B cell (primary cell): ENCODE results near the gene RPL19. TPM values are rescaled to one million over a fixed set of nuclear protein-coding genes. Genes with fewer than 3 reads are reported as not detected.

Experiments used
- ATAC-seq: fragments of 200-7000 bp; cut with Tn5 transposase; one replicate; pipeline ENCODE4 v1.10.0; 2021; ENCODE audit warnings: low read depth, mild to moderate bottlenecking, moderate number of reproducible peaks, moderate library complexity
- CTCF ChIA-PET: fragments of 350-600 bp; sonication (Branson Sonifier 250); formaldehyde crosslinking; loops from one replicate; lab custom pipeline; 2021; ENCODE audit warnings: antibody characterized with exemption, inconsistent platforms; lab: Charles Lee
- POLR2A ChIA-PET: fragments of 350-600 bp; sonication (Branson Sonifier 250); formaldehyde crosslinking; loops from one replicate; lab custom pipeline; 2021; ENCODE audit warnings: antibody characterized with exemption; lab: Charles Lee
- DNase-seq: peaks from one replicate; pipeline ENCODE4 v3.0.0; 2013
- H2AFZ ChIP-seq: 2 replicates; pipeline ENCODE4 v1.6.1; 2012; ENCODE audit warnings: mild to moderate bottlenecking, low read depth, low read length; ENCODE audit not compliant: insufficient read depth, poor library complexity, severe bottlenecking
- H3K27ac ChIP-seq, 2 donors: 1 replicate in 1 of 2; 2 replicates in 1 of 2; pipeline ENCODE4 v1.5.1; 2012 to 2013; ENCODE audit warnings: low read length in 2 of 2, mild to moderate bottlenecking in 2 of 2, moderate library complexity in 1 of 2
- H3K27me3 ChIP-seq, 4 experiments: fragments of 200-600 bp in 1 of 4; sonication (generic) in 1 of 4; replicated peaks in 1 of 4; 1 replicate in 2 of 4; 2 replicates in 2 of 4; pipeline versions ENCODE4 v1.6.1 to v1.7.0; 2013 to 2016; ENCODE audit warnings: low read length in 3 of 4, mild to moderate bottlenecking in 2 of 4, mixed read lengths in 1 of 4, moderate library complexity in 1 of 4; ENCODE audit not compliant: insufficient read depth in 4 of 4, control insufficient read depth in 3 of 4; ENCODE audit errors: control extremely low read depth in 1 of 4
- H3K36me3 ChIP-seq, 2 experiments: replicated peaks in 1 of 2; 1 replicate in 1 of 2; 2 replicates in 1 of 2; pipeline versions ENCODE4 v1.6.1 to v1.7.1; 2013; ENCODE audit warnings: low read length in 1 of 2; ENCODE audit not compliant: insufficient read depth in 2 of 2, control insufficient read depth in 1 of 2; ENCODE audit errors: control extremely low read depth in 1 of 2, extremely low read depth in 1 of 2
- H3K4me1 ChIP-seq, 2 donors: fragments of 200-600 bp in 1 of 2; sonication (generic) in 1 of 2; 1 replicate in 1 of 2; 2 replicates in 1 of 2; pipeline versions ENCODE4 v1.5.1 to v1.6.1; 2013 to 2017; ENCODE audit warnings: low read length in 2 of 2; ENCODE audit not compliant: control insufficient read depth in 2 of 2, insufficient read depth in 2 of 2
- H3K4me2 ChIP-seq: replicated peaks from 2 replicates; pipeline ENCODE3; 2012; ENCODE audit warnings: mild to moderate bottlenecking, low read depth, low read length; ENCODE audit not compliant: poor library complexity, severe bottlenecking
- H3K4me3 ChIP-seq, 5 experiments: fragments of 200-600 bp in 1 of 5; sonication (generic) in 1 of 5; 1 replicate in 3 of 5; 2 replicates in 2 of 5; pipeline versions ENCODE4 v1.5.1 to v1.7.0; 2011 to 2016; ENCODE audit warnings: low read length in 4 of 5, mild to moderate bottlenecking in 4 of 5, low read depth in 2 of 5, control low read depth in 1 of 5, moderate library complexity in 1 of 5; ENCODE audit not compliant: insufficient read depth in 1 of 5; ENCODE audit errors: control extremely low read depth in 1 of 5, extremely low read depth in 1 of 5
- H3K79me2 ChIP-seq: fragments of 200-600 bp; sonication (generic); one replicate; pipeline ENCODE4 v1.6.0; 2016; ENCODE audit warnings: low read length; ENCODE audit not compliant: control insufficient read depth, insufficient read depth
- H3K9ac ChIP-seq: fragments of 200-600 bp; sonication (generic); 2 replicates; pipeline ENCODE4 v1.6.1; 2017; ENCODE audit warnings: mild to moderate bottlenecking, low read length, moderate library complexity
- H3K9me3 ChIP-seq, 3 donors: one replicate each; pipeline versions ENCODE4 v1.6.1 to v1.7.1; 2013; ENCODE audit warnings: low read length in 2 of 3; ENCODE audit not compliant: control insufficient read depth in 2 of 3, insufficient read depth in 1 of 3; ENCODE audit errors: control extremely low read depth in 1 of 3
- H4K20me1 ChIP-seq: 2 replicates; pipeline ENCODE4 v1.6.0; 2012; ENCODE audit warnings: mild to moderate bottlenecking, low read length; ENCODE audit not compliant: insufficient read depth, control insufficient read depth, poor library complexity, severe bottlenecking
- H3K27ac Mint-ChIP-seq: one replicate; pipeline ENCODE4 v1.8.0; 2021; ENCODE audit warnings: mixed read lengths
- H3K27me3 Mint-ChIP-seq: one replicate; pipeline ENCODE4 v1.8.0; 2021; ENCODE audit warnings: mixed read lengths
- H3K4me1 Mint-ChIP-seq: one replicate; pipeline ENCODE4 v1.8.0; 2021; ENCODE audit warnings: mixed read lengths
- H3K4me3 Mint-ChIP-seq: one replicate; pipeline ENCODE4 v1.8.0; 2021; ENCODE audit warnings: mixed read lengths
- H3K9me3 Mint-ChIP-seq: one replicate; pipeline ENCODE4 v1.8.0; 2022; ENCODE audit warnings: mixed read lengths; ENCODE audit not compliant: insufficient read depth
- CTCF ChIP-seq: fragments of 200-600 bp; IDR thresholded peaks from one replicate; pipeline ENCODE4 v1.8.0; 2022; ENCODE audit warnings: antibody characterized with exemption, mild to moderate bottlenecking
- EZH2 ChIP-seq: IDR thresholded peaks from 2 replicates; pipeline ENCODE4 v1.6.1; 2012; ENCODE audit warnings: borderline replicate concordance, low read depth, mild to moderate bottlenecking, moderate library complexity, low read length; ENCODE audit not compliant: insufficient read depth, poor library complexity, severe bottlenecking
- WGBS: methylation state at CpG from one replicate; pipeline ENCODE4 v1.1.5; 2013; ENCODE audit warnings: missing lambda C conversion rate; ENCODE audit not compliant: insufficient coverage; 5-methylcytosine and 5-hydroxymethylcytosine counted together
- intact Hi-C: fragments of 100-400 bp; cut with micrococcal nuclease; formaldehyde crosslinking; loops from one replicate; pipeline ENCODE4 v1.10.0; 2022
- polyA plus RNA-seq: library from polyadenylated mRNA; depleted of rRNA; stranded (reverse); fragments of >200 nt; gene quantifications from 2 replicates; pipeline ENCODE4 v1.2.3, GENCODE V29; 2012
- total RNA-seq, 2 donors: library from RNA; stranded (reverse); fragments of 120-200 nt in 1 of 2; gene quantifications; 1 replicate in 1 of 2; 2 replicates in 1 of 2; pipeline versions ENCODE4 v1.2.3 to v1.2.4, GENCODE V29; 2013 to 2022

Gene RPL19
- total and polyA plus RNA-seq, 2 donors (not counting 1 experiment from before 2014, with no cell fraction given), result 3,041 to 3,233 TPM

- DNase-seq, result peak; percentile 54
- TF ChIP-seq EZH2 (peak; percentile 70), CTCF (no peak)
- H3K9me3 ChIP-seq, result peaks cover 0 to 9% (median 0%) of the 10 kb centered on the region in 3 donors
- no peak overlapping the region for H3K27ac ChIP-seq
- Mint-ChIP-seq H3K27me3 (peaks cover 40% of the 10 kb centered on the region), H3K9me3 (no peaks in the 10 kb centered on the region), H3K27ac (no peak overlapping the region), H3K4me3 (peak overlapping the region; percentile 82), H3K4me1 (peaks cover 13% of the 10 kb centered on the region)
- H3K4me3 ChIP-seq, result peak overlapping the region in 3 of 5 experiments; percentile 35 to 38 (median 36)
- H3K27me3 ChIP-seq, result peaks cover 0 to 54% (median 29%) of the 10 kb centered on the region in 4 experiments
- CTCF ChIA-PET, result no interaction called here
- 3% methylated on average over 68 of the region's 68 CpGs for WGBS
- peak overlapping the region; percentile 92 for H3K4me2 ChIP-seq
- peak overlapping the region; percentile 50 for H3K9ac ChIP-seq
- peak overlapping the region; percentile 60 for H2AFZ ChIP-seq
- intact Hi-C loops, result no loop called here
- POLR2A ChIA-PET, result no interaction called here
- peak; percentile 40 for ATAC-seq
- H3K36me3 ChIP-seq, result no peaks in the 10 kb centered on the region
- no peaks in the 10 kb centered on the region for H3K79me2 ChIP-seq
- H3K4me1 ChIP-seq, result peaks cover 19 to 22% of the 10 kb centered on the region in 2 donors
- H4K20me1 ChIP-seq, result no peaks in the 10 kb centered on the region
Measured at GRCh38 chr17:39224778-39225307, 24.8 kb downstream of the RPL19 start.

- Histone ChIP-seq H4K20me1 (no peaks in the 10 kb centered on the region), H3K9ac (peak within 1 kb of the TSS; percentile 51), H3K27ac (no peak within 1 kb of the TSS), H3K9me3 (peaks cover 0 to 9% (median 0%) of the 10 kb centered on the region in 3 donors), H3K4me2 (peak within 1 kb of the TSS; percentile 92), H3K79me2 (no peaks in the 10 kb centered on the region), H2AFZ (peak within 1 kb of the TSS; percentile 60), H3K4me1 (peaks cover 19 to 22% of the 10 kb centered on the region in 2 donors), H3K4me3 (peak within 1 kb of the TSS; percentile 5 to 57 (median 36)), H3K36me3 (no peaks in the 10 kb centered on the region), H3K27me3 (peaks cover 0 to 54% (median 29%) of the 10 kb centered on the region in 4 experiments)
- Mint-ChIP-seq H3K9me3 (no peaks in the 10 kb centered on the region), H3K4me1 (peaks cover 13% of the 10 kb centered on the region), H3K4me3 (peak within 1 kb of the TSS; percentile 82), H3K27ac (peak within 1 kb of the TSS; percentile 39), H3K27me3 (peaks cover 40% of the 10 kb centered on the region)
- peak; percentile 64 for DNase-seq
- CTCF ChIA-PET, result no interaction called here
- no peak for TF ChIP-seq CTCF
- peak; percentile 46 for TF ChIP-seq EZH2
- 3% methylated on average over 52 of the region's 71 CpGs for WGBS
- peak; percentile 72 for ATAC-seq
- intact Hi-C loops, result no loop called here
- POLR2A ChIA-PET, result interaction anchor here (0.9 kb wide), 1 partner anchor 10 kb away, joined by 3 read pairs; no protein-coding TSS in a partner anchor
Measured at GRCh38 chr17:39225308-39225958, 25.4 kb downstream of the RPL19 start, which contains the start of gene STAC2. TSS of gene STAC2 (minus strand) at chr17:39225945. CDS start at chr17:39225502, 443 bp downstream.
